SK-N-SH (cell line): ENCODE results near the gene GPR39. TPM values are rescaled to one million over a fixed set of nuclear protein-coding genes. Genes with fewer than 3 reads are reported as not detected.

Experiments used
- CTCF ChIA-PET: fragments of 300-600, 350-600 bp; formaldehyde crosslinking; extraction: SDS; loops from one replicate; lab custom pipeline; 2021; lab: Yijun Ruan, JAX
- POLR2A ChIA-PET: fragments of 350-600 bp; sonication (Branson Sonifier 250); formaldehyde crosslinking; extraction: SDS; loops from one replicate; lab custom pipeline; 2020; ENCODE audit warnings: antibody characterized with exemption, inconsistent platforms; lab: Yijun Ruan, JAX
- DNase-seq: peaks from one replicate; pipeline ENCODE4 v3.0.0; 2012
- H2AFZ ChIP-seq: fragments of 200-600 bp; sonication (generic); 2 replicates; pipeline ENCODE4 v1.8.1; 2016; ENCODE audit warnings: antibody characterized with exemption, mild to moderate bottlenecking, low read depth
- H3F3A ChIP-seq: fragments of 200-600 bp; sonication (generic); replicated peaks from 2 replicates; pipeline ENCODE3; 2016; ENCODE audit warnings: antibody characterized with exemption, mild to moderate bottlenecking; ENCODE audit not compliant: insufficient read depth
- H3K27ac ChIP-seq, 2 experiments: fragments of 200-500 bp in 1 of 2; fragments of 200-600 bp in 1 of 2; sonication (Bioruptor generic) in 1 of 2; sonication (generic), shearing (Covaris generic) in 1 of 2; 2 replicates each; pipeline versions ENCODE4 v1.5.1 to v1.6.1; 2014 to 2016; ENCODE audit warnings: low read depth in 2 of 2, inconsistent platforms in 1 of 2, low read length in 1 of 2, mild to moderate bottlenecking in 1 of 2, mixed read lengths in 1 of 2
- H3K27me3 ChIP-seq: fragments of 200-600 bp; sonication (generic), shearing (Covaris generic); 2 replicates; pipeline ENCODE4 v1.6.1; 2016; ENCODE audit warnings: mixed run types; ENCODE audit not compliant: insufficient read depth
- H3K36me3 ChIP-seq, 2 experiments: fragments of 200-500 bp in 1 of 2; fragments of 200-600 bp in 1 of 2; sonication (Bioruptor generic) in 1 of 2; sonication (generic) in 1 of 2; replicated peaks in 1 of 2; 2 replicates each; pipeline versions ENCODE3 to v1.5.1; 2014 to 2016; ENCODE audit warnings: low read length in 1 of 2, mild to moderate bottlenecking in 1 of 2; ENCODE audit not compliant: insufficient read depth in 2 of 2, control insufficient read depth in 1 of 2
- H3K4me1 ChIP-seq, 2 experiments: fragments of 200-500 bp in 1 of 2; fragments of 200-600 bp in 1 of 2; sonication (Bioruptor generic) in 1 of 2; sonication (generic), shearing (Covaris generic) in 1 of 2; 2 replicates each; pipeline versions ENCODE4 v1.5.1 to v1.6.1; 2014 to 2016; ENCODE audit warnings: low read depth in 1 of 2, low read length in 1 of 2, mixed run types in 1 of 2; ENCODE audit not compliant: insufficient read depth in 2 of 2, control insufficient read depth in 1 of 2
- H3K4me2 ChIP-seq: fragments of 200-600 bp; sonication (generic), shearing (Covaris generic); 2 replicates; pipeline ENCODE4 v1.6.1; 2017; ENCODE audit warnings: mixed run types
- H3K4me3 ChIP-seq, 2 experiments: fragments of 200-500 bp in 1 of 2; fragments of 200-600 bp in 1 of 2; sonication (Bioruptor generic) in 1 of 2; sonication (generic), shearing (Covaris generic) in 1 of 2; 2 replicates each; pipeline versions ENCODE4 v1.5.1 to v1.8.1; 2014 to 2016; ENCODE audit warnings: low read depth in 2 of 2, inconsistent platforms in 1 of 2, low read length in 1 of 2, mild to moderate bottlenecking in 1 of 2, mixed read lengths in 1 of 2, moderate library complexity in 1 of 2
- H3K79me2 ChIP-seq: fragments of 200-600 bp; sonication (generic); 2 replicates; pipeline ENCODE4 v1.8.1; 2017; ENCODE audit warnings: mild to moderate bottlenecking; ENCODE audit not compliant: insufficient read depth
- H3K9ac ChIP-seq: fragments of 200-600 bp; sonication (generic); 2 replicates; pipeline ENCODE4 v1.6.1; 2017; ENCODE audit warnings: mixed run types
- H3K9me2 ChIP-seq: fragments of 200-600 bp; sonication (generic); 2 replicates; pipeline ENCODE4 v1.6.1; 2017; ENCODE audit warnings: mixed run types
- H3K9me3 ChIP-seq: fragments of 200-600 bp; sonication (generic); 2 replicates; pipeline ENCODE4 v1.6.1; 2017; ENCODE audit warnings: mixed run types, mild to moderate bottlenecking, moderate library complexity
- H4K20me1 ChIP-seq: fragments of 200-600 bp; sonication (generic); 2 replicates; pipeline ENCODE4 v1.6.1; 2017; ENCODE audit warnings: mild to moderate bottlenecking, mixed run types; ENCODE audit not compliant: insufficient read depth
- CHD2 ChIP-seq: fragments of 150-350 bp; IDR thresholded peaks from 2 replicates; pipeline ENCODE4 v1.6.1; 2018; ENCODE audit warnings: low read length; ENCODE audit not compliant: partially characterized antibody
- EP300 ChIP-seq, 2 experiments: IDR thresholded peaks; 2 replicates each; pipeline versions ENCODE4 v1.4.0 to v1.6.1; 2012; ENCODE audit warnings: borderline replicate concordance in 1 of 2, low read depth in 1 of 2, low read length in 1 of 2
- EZH2phosphoT487 ChIP-seq: fragments of 200-600 bp; sonication (generic); IDR thresholded peaks from 2 replicates; pipeline ENCODE4 v1.6.1; 2017; ENCODE audit warnings: low read depth, mixed run types, mild to moderate bottlenecking, antibody characterized with exemption, moderate library complexity, borderline replicate concordance
- FOSL2 ChIP-seq: IDR thresholded peaks from 2 replicates; pipeline ENCODE4 v1.4.0; 2012; ENCODE audit warnings: low read depth, mild to moderate bottlenecking, moderate library complexity, borderline replicate concordance
- FOXJ3 ChIP-seq: sonication (generic); formaldehyde crosslinking; IDR thresholded peaks from 2 replicates; pipeline ENCODE4 v1.5.1; 2020; ENCODE audit warnings: mild to moderate bottlenecking, missing genetic modification reagents
- FOXM1 ChIP-seq: IDR thresholded peaks from 2 replicates; pipeline ENCODE4 v1.4.0; 2012; ENCODE audit warnings: low read depth, mild to moderate bottlenecking
- GATA2 ChIP-seq: sonication (generic); formaldehyde crosslinking; IDR thresholded peaks from 2 replicates; pipeline ENCODE4 v1.5.0; 2020; ENCODE audit warnings: mild to moderate bottlenecking, missing genetic modification reagents
- IRF3 ChIP-seq: fragments of 150-350 bp; IDR thresholded peaks from 2 replicates; pipeline ENCODE4 v1.6.1; 2016; ENCODE audit warnings: mild to moderate bottlenecking, low read depth, low read length
- JUND ChIP-seq: IDR thresholded peaks from 2 replicates; pipeline ENCODE4 v1.4.0; 2012
- MXI1 ChIP-seq: IDR thresholded peaks from 2 replicates; pipeline ENCODE4 v1.6.1; 2012; ENCODE audit warnings: mild to moderate bottlenecking, low read depth, low read length, improper control_type of control experiment
- NFIC ChIP-seq: IDR thresholded peaks from 2 replicates; pipeline ENCODE4 v1.4.0; 2012; ENCODE audit warnings: borderline replicate concordance
- NRF1 ChIP-seq: IDR thresholded peaks from 2 replicates; pipeline ENCODE4 v1.6.1; 2012; ENCODE audit warnings: low read depth, mild to moderate bottlenecking, low read length
- PBX3 ChIP-seq: IDR thresholded peaks from 2 replicates; pipeline ENCODE4; 2012
- POLR2AphosphoS5 ChIP-seq: IDR thresholded peaks from 2 replicates; pipeline ENCODE4 v1.6.1; 2012; ENCODE audit warnings: low read depth, low read length
- RXRA ChIP-seq: IDR thresholded peaks from 2 replicates; pipeline ENCODE4 v1.4.0; 2012; ENCODE audit warnings: low read depth, mild to moderate bottlenecking, borderline replicate concordance
- SMC3 ChIP-seq: IDR thresholded peaks from 2 replicates; pipeline ENCODE4 v1.6.1; 2012; ENCODE audit warnings: low read depth, low read length, improper control_type of control experiment
- TCF12 ChIP-seq: IDR thresholded peaks from 2 replicates; pipeline ENCODE4 v1.4.0; 2012
- USF1 ChIP-seq: IDR thresholded peaks from 2 replicates; pipeline ENCODE4 v1.4.0; 2012; ENCODE audit warnings: low read depth, borderline replicate concordance
- YY1 ChIP-seq: IDR thresholded peaks from 2 replicates; pipeline ENCODE4 v1.4.0; 2012; ENCODE audit warnings: low read depth, mild to moderate bottlenecking
- ZBTB33 ChIP-seq: IDR thresholded peaks from 2 replicates; pipeline ENCODE4 v1.4.0; 2012; ENCODE audit warnings: low read depth, borderline replicate concordance
- WGBS: methylation state at CpG from one replicate; pipeline ENCODE4 v1.1.6; 2017; ENCODE audit warnings: low lambda C conversion rate; 5-methylcytosine and 5-hydroxymethylcytosine counted together
- polyA plus RNA-seq, 3 experiments: library from polyadenylated mRNA; depleted of rRNA; stranded (reverse); fragments of >200 nt; gene quantifications; 2 replicates each; pipeline ENCODE4 v1.2.3, GENCODE V29; 2012

Gene GPR39
- polyA plus RNA-seq, 1 of the 3 experiments (the other 2 are of a cell fraction) = 2.3 TPM

- no peaks in the 10 kb centered on the region for H3K9me3 ChIP-seq
- peak overlapping the region; percentile 33; the same call in 1 of the 2 replicates for H3K4me2 ChIP-seq
- no peaks in the 10 kb centered on the region for H3K79me2 ChIP-seq
- TF ChIP-seq NFIC = peak; percentile 31; the same call in 1 of the 2 replicates
- peak in 1 of 2 experiments; percentile 29; a peak in 1 of 4 replicates for TF ChIP-seq EP300 (IDR thresholded peaks at IDR 0.05; ENCODE audit: borderline replicate concordance in 1 of 2, low read depth in 1 of 2, low read length in 1 of 2)
- no peak for TF ChIP-seq NRF1
- 0 out of 2 replicates have a peak, but pooled peaks have one; percentile 6 for TF ChIP-seq FOSL2
- TF ChIP-seq MXI1 = no peak
- TF ChIP-seq TCF12 = peak; percentile 39; the same call in 1 of the 2 replicates
- peak; percentile 35; the same call in 1 of the 2 replicates for TF ChIP-seq JUND
- no peak for TF ChIP-seq RXRA
- TF ChIP-seq PBX3 = peak; percentile 43; the same call in 1 of the 2 replicates
- TF ChIP-seq FOXM1 = no peak
- TF ChIP-seq, all 33 proteins: peak for 6
- Histone ChIP-seq H3K9ac (no peak overlapping the region), H3K4me3 (no peak overlapping the region), H3K9me2 (no peaks in the 10 kb centered on the region), H3K4me1 (peaks cover 0 to 7% of the 10 kb centered on the region in 2 experiments; a peak in 2 of 4 replicates), H4K20me1 (no peaks in the 10 kb centered on the region), H3K27me3 (no peaks in the 10 kb centered on the region), H3K27ac (peak overlapping the region in 1 of 2 experiments; percentile 62; a peak in 2 of 4 replicates), H2AFZ (no peak overlapping the region), H3K36me3 (no peaks in the 10 kb centered on the region), H3F3A (peaks cover 9% of the 10 kb centered on the region)
- 29% methylated on average over 2 of the region's 2 CpGs for WGBS
- ChIA-PET CTCF (interaction anchor here (0.7 to 1.9 kb wide), 2 partner anchors 100 to 618 kb away, joined by 3 to 4 read pairs; no protein-coding TSS in a partner anchor), POLR2A (interaction anchor here (0.6 kb wide), 1 partner anchor 31 kb away, joined by 3 read pairs; no protein-coding TSS in a partner anchor)
- no peak for DNase-seq
Measured at GRCh38 chr2:132550946-132551345, 134.3 kb downstream of the GPR39 start.

- 85% methylated on average over 9 of the region's 9 CpGs for WGBS
- no peaks in the 10 kb centered on the region for H3K27me3 ChIP-seq
- H3K36me3 ChIP-seq = no peaks in the 10 kb centered on the region
- TF ChIP-seq YY1 (no peak), FOSL2 (no peak), JUND (no peak), TCF12 (no peak), SMC3 (no peak), POLR2AphosphoS5 (no peak), PBX3 (no peak), ZBTB33 (no peak), FOXM1 (no peak), USF1 (no peak), EZH2phosphoT487 (no peak), GATA2 (CRISPR knock-in tag) (no peak), NFIC (no peak), CHD2 (no peak), IRF3 (no peak), FOXJ3 (CRISPR knock-in tag) (no peak), EP300 (IDR thresholded peaks at IDR 0.05; ENCODE audit: borderline replicate concordance in 1 of 2, low read depth in 1 of 2, low read length in 1 of 2) (no peak)
- H3K4me3 ChIP-seq = no peak overlapping the region
- ChIA-PET POLR2A (no interaction called here), CTCF (interaction anchor here (0.6 to 4.1 kb wide), 3 partner anchors 11 to 110 kb away, joined by 3 to 31 read pairs (median 3); no protein-coding TSS in a partner anchor)
- no peaks in the 10 kb centered on the region for H4K20me1 ChIP-seq
- H3K9ac ChIP-seq = no peak overlapping the region
- DNase-seq = no peak
- H3K4me2 ChIP-seq = no peak overlapping the region
- no peaks in the 10 kb centered on the region for H3K9me2 ChIP-seq
- H3F3A ChIP-seq = no peaks in the 10 kb centered on the region
- no peaks in the 10 kb centered on the region for H3K4me1 ChIP-seq
- no peaks in the 10 kb centered on the region for H3K9me3 ChIP-seq
- no peak overlapping the region for H3K27ac ChIP-seq
- H3K79me2 ChIP-seq = no peaks in the 10 kb centered on the region
- H2AFZ ChIP-seq = no peak overlapping the region
Measured at GRCh38 chr2:132557694-132558093, 141.1 kb downstream of the GPR39 start.
